IMR-90 (cell line): ENCODE measurements around the gene FKBP14.

Experiments
- BHLHE40 ChIP-seq: fragments of 150-350 bp; IDR thresholded peaks from 2 replicates; pipeline ENCODE4 v1.6.1; 2016; ENCODE audit warnings: mild to moderate bottlenecking, low read depth, low read length
- CEBPB ChIP-seq: IDR thresholded peaks from 2 replicates; pipeline ENCODE4 v1.6.1; 2012; ENCODE audit warnings: low read depth, low read length, improper control_type of control experiment
- CHD1 ChIP-seq: IDR thresholded peaks from 2 replicates; pipeline ENCODE4 v1.6.1; 2012; ENCODE audit warnings: low read depth, low read length, improper control_type of control experiment
- CTCF ChIP-seq: conservative IDR thresholded peaks from 2 replicates; pipeline ENCODE4 v1.5.1; 2012; ENCODE audit warnings: mild to moderate bottlenecking, low read depth, low read length, improper control_type of control experiment
- ELK1 ChIP-seq: fragments of 150-350 bp; IDR thresholded peaks from 2 replicates; pipeline ENCODE4 v1.6.1; 2016; ENCODE audit warnings: low read depth, mild to moderate bottlenecking, low read length, moderate library complexity, borderline replicate concordance
- FOS ChIP-seq: fragments of 150-350 bp; IDR thresholded peaks from 2 replicates; pipeline ENCODE4 v1.6.1; 2016; ENCODE audit warnings: low read depth, low read length
- MAFK ChIP-seq: IDR thresholded peaks from 2 replicates; pipeline ENCODE4 v1.6.1; 2012; ENCODE audit warnings: low read depth, low read length, improper control_type of control experiment
- MAZ ChIP-seq: IDR thresholded peaks from 2 replicates; pipeline ENCODE4 v1.6.1; 2012; ENCODE audit warnings: low read depth, mild to moderate bottlenecking, low read length, improper control_type of control experiment, moderate library complexity, borderline replicate concordance
- POLR2A ChIP-seq: IDR thresholded peaks from 2 replicates; pipeline ENCODE4 v1.6.1; 2012; ENCODE audit warnings: mild to moderate bottlenecking, low read depth, low read length
- RAD21 ChIP-seq: IDR thresholded peaks from 2 replicates; pipeline ENCODE4 v1.6.1; 2012; ENCODE audit warnings: low read length, improper control_type of control experiment
- USF2 ChIP-seq: fragments of 150-350 bp; IDR thresholded peaks from 2 replicates; pipeline ENCODE4 v1.6.1; 2017; ENCODE audit warnings: mild to moderate bottlenecking, antibody characterized with exemption, low read length, low read depth

GRCh38 chr7:30053068-30053467 lies 26.6 kb upstream of the FKBP14 start:
- TF ChIP-seq CTCF (no peak), FOS (no peak), MAFK (no peak), CEBPB (no peak), POLR2A (no peak), ELK1 (no peak), USF2 (no peak), CHD1 (no peak), BHLHE40 (no peak), MAZ (no peak), RAD21 (no peak)
